ENCODE data around the gene EEFSEC. TPM values are rescaled to one million over a fixed set of nuclear protein-coding genes. Genes with fewer than 3 reads are reported as not detected.

The EEFSEC gene
- total RNA-seq, 1 experiment from 2014 or later = 15.4 TPM

- Histone ChIP-seq H3K27ac (ENCODE audit: low read length) (no peak overlapping the region), H3K27me3 (ENCODE audit: control insufficient read depth, insufficient read depth, low read length) (no peaks in the 10 kb centered on the region), H3K36me3 (ENCODE audit: control insufficient read depth, insufficient read depth, low read length) (no peaks in the 10 kb centered on the region), H3K4me3 (ENCODE audit: low read depth in 2 of 2, low read length in 2 of 2) (no peak overlapping the region), H3K9me3 (ENCODE audit: control insufficient read depth, insufficient read depth, low read depth, low read length) (no peaks in the 10 kb centered on the region), H3K4me1 (ENCODE audit: control insufficient read depth, insufficient read depth, low read length) (no peaks in the 10 kb centered on the region)
- no TSS peak for BruUV-seq (replicated peaks)
- TF ChIP-seq REST (IDR thresholded peaks at IDR 0.05; ENCODE audit: insufficient read depth in 1 of 2, low read depth in 2 of 2, low read length in 1 of 2) (no peak), SIN3A (IDR thresholded peaks at IDR 0.05; ENCODE audit: borderline replicate concordance, insufficient read depth, low read depth, low read length) (no peak), CTCF (IDR thresholded peaks at IDR 0.05) (no peak), POLR2AphosphoS5 (IDR thresholded peaks at IDR 0.05; ENCODE audit: low read depth, low read length) (no peak), TCF7L2 (IDR thresholded peaks at IDR 0.05; ENCODE audit: low read depth, low read length) (no peak)
- DNase-seq (ENCODE audit: low read depth, low spot score) (no peak), ATAC-seq (no peak)
- ChIA-PET CTCF (interaction anchor here (0.5 kb wide), 1 partner anchor 39 kb away, joined by 4 read pairs; no protein-coding TSS in a partner anchor), POLR2A (no interaction called here)
- in situ Hi-C loops (cut with HindIII; ENCODE audit: low pct_unique_long_range_greater_than_20kb, low sequenced_read_pairs) (no loop called here), intact Hi-C loops (cut with micrococcal nuclease; ENCODE audit: unreplicated experiment) (no loop called here)
These were observed 62.7 kb downstream of the EEFSEC start for GRCh38 chr3:128215800-128216495.

- DNase-seq (ENCODE audit: low read depth, low spot score) = no peak
- no peak for ATAC-seq
These were observed 64.6 kb downstream of the EEFSEC start for GRCh38 chr3:128217702-128218547.

More at GRCh38 chr3:128217702-128218547, 64.6 kb downstream of the EEFSEC start:
- no peaks in the 10 kb centered on the region for H3K4me1 ChIP-seq (ENCODE audit: control insufficient read depth, insufficient read depth, low read length)
- no peak overlapping the region for H3K4me3 ChIP-seq (ENCODE audit: low read depth in 2 of 2, low read length in 2 of 2)
- in situ Hi-C loops (cut with HindIII; ENCODE audit: low pct_unique_long_range_greater_than_20kb, low sequenced_read_pairs) = no loop called here
- intact Hi-C loops (cut with micrococcal nuclease; ENCODE audit: unreplicated experiment) = no loop called here
- peaks cover 7% of the 10 kb centered on the region; the same call in 1 of the 2 replicates for H3K9me3 ChIP-seq (ENCODE audit: control insufficient read depth, insufficient read depth, low read depth, low read length)
- H3K27me3 ChIP-seq (ENCODE audit: control insufficient read depth, insufficient read depth, low read length) = no peaks in the 10 kb centered on the region
- no TSS peak for BruUV-seq (replicated peaks)
- TF ChIP-seq CTCF (IDR thresholded peaks at IDR 0.05) (no peak), POLR2AphosphoS5 (IDR thresholded peaks at IDR 0.05; ENCODE audit: low read depth, low read length) (no peak), TCF7L2 (IDR thresholded peaks at IDR 0.05; ENCODE audit: low read depth, low read length) (no peak), REST (IDR thresholded peaks at IDR 0.05; ENCODE audit: insufficient read depth in 1 of 2, low read depth in 2 of 2, low read length in 1 of 2) (no peak), SIN3A (IDR thresholded peaks at IDR 0.05; ENCODE audit: borderline replicate concordance, insufficient read depth, low read depth, low read length) (no peak)
- H3K36me3 ChIP-seq (ENCODE audit: control insufficient read depth, insufficient read depth, low read length) = no peaks in the 10 kb centered on the region
- CTCF ChIA-PET = no interaction called here
- POLR2A ChIA-PET = no interaction called here
- H3K27ac ChIP-seq (ENCODE audit: low read length) = peak overlapping the region; percentile 8; the same call in 1 of the 2 replicates

Data from Panc1 (cell line).